IgD-negative memory B cell (primary cell): ENCODE data around the gene CEACAM3. TPM values are rescaled to one million over a fixed set of nuclear protein-coding genes. Genes with fewer than 3 reads are reported as not detected.
A peak's percentile ranks its signal among the peaks of the same experiment; 100 is the strongest.

Experiments
- H3K27ac Mint-ChIP-seq, 3 donors: one replicate each; pipeline ENCODE4 v1.8.0; 2020 to 2022; ENCODE audit warnings: mild to moderate bottlenecking in 3 of 3, mixed read lengths in 3 of 3, moderate library complexity in 1 of 3
- H3K27me3 Mint-ChIP-seq: one replicate; pipeline ENCODE4 v1.8.0; 2021; ENCODE audit warnings: mixed read lengths
- H3K36me3 Mint-ChIP-seq: one replicate; pipeline ENCODE4 v1.8.0; 2020; ENCODE audit warnings: mild to moderate bottlenecking, mixed read lengths
- H3K4me1 Mint-ChIP-seq, 3 donors: one replicate each; pipeline ENCODE4 v1.8.0; 2020 to 2022; ENCODE audit warnings: mixed read lengths in 3 of 3, mild to moderate bottlenecking in 1 of 3
- H3K4me3 Mint-ChIP-seq, 4 donors: one replicate each; pipeline ENCODE4 v1.8.0; 2020 to 2022; ENCODE audit warnings: mild to moderate bottlenecking in 4 of 4, mixed read lengths in 4 of 4, moderate library complexity in 3 of 4
- H3K9me3 Mint-ChIP-seq, 3 donors: one replicate each; pipeline ENCODE4 v1.8.0; 2020 to 2021; ENCODE audit warnings: mixed read lengths in 3 of 3, mild to moderate bottlenecking in 1 of 3
- polyA plus RNA-seq: library from polyadenylated mRNA; unstranded; fragments of 300-500 nt; fragmentation: Illumina TruSeq; gene quantifications from one replicate; pipeline ENCODE4 v1.2.3, GENCODE V29; 2021

CEACAM3 gene
- polyA plus RNA-seq, 1 donor from 2014 or later = not detected

GRCh38 chr19:41807176-41807575 is 10.8 kb downstream of the CEACAM3 start:
- H3K27me3 Mint-ChIP-seq = no peaks in the 10 kb centered on the region
- H3K4me3 Mint-ChIP-seq = no peak overlapping the region
- H3K4me1 Mint-ChIP-seq = peaks cover 24 to 32% (median 28%) of the 10 kb centered on the region in 3 donors
- no peak overlapping the region for H3K27ac Mint-ChIP-seq
- H3K9me3 Mint-ChIP-seq = no peaks in the 10 kb centered on the region
- H3K36me3 Mint-ChIP-seq = no peaks in the 10 kb centered on the region

- Mint-ChIP-seq H3K9me3 (no peaks in the 10 kb centered on the region), H3K36me3 (no peaks in the 10 kb centered on the region), H3K4me1 (peaks cover 14 to 22% (median 18%) of the 10 kb centered on the region in 3 donors), H3K4me3 (no peak overlapping the region), H3K27me3 (no peaks in the 10 kb centered on the region), H3K27ac (no peak overlapping the region)
Observed at GRCh38 chr19:41808663-41809566, 12.5 kb downstream of the CEACAM3 start.

- peaks cover 5 to 14% (median 11%) of the 10 kb centered on the region in 3 donors for H3K4me1 Mint-ChIP-seq
- no peak overlapping the region for H3K4me3 Mint-ChIP-seq
- no peaks in the 10 kb centered on the region for H3K27me3 Mint-ChIP-seq
- no peaks in the 10 kb centered on the region for H3K9me3 Mint-ChIP-seq
- no peak overlapping the region for H3K27ac Mint-ChIP-seq
- no peaks in the 10 kb centered on the region for H3K36me3 Mint-ChIP-seq
Observed at GRCh38 chr19:41810301-41810700, 13.9 kb downstream of the CEACAM3 start.

GRCh38 chr19:41811036-41811435 is 14.6 kb downstream of the CEACAM3 start:
- Mint-ChIP-seq H3K27ac (peak overlapping the region in 1 of 3 donors; percentile 46), H3K9me3 (no peaks in the 10 kb centered on the region), H3K36me3 (no peaks in the 10 kb centered on the region), H3K4me1 (peaks cover 0 to 9% (median 6%) of the 10 kb centered on the region in 3 donors), H3K4me3 (peak overlapping the region in 2 of 4 donors; percentile 70 to 79), H3K27me3 (no peaks in the 10 kb centered on the region)

GRCh38 chr19:41811981-41812380 is 15.6 kb downstream of the CEACAM3 start:
- peaks cover 0 to 9% (median 6%) of the 10 kb centered on the region in 3 donors for H3K4me1 Mint-ChIP-seq
- no peaks in the 10 kb centered on the region for H3K9me3 Mint-ChIP-seq
- H3K36me3 Mint-ChIP-seq = no peaks in the 10 kb centered on the region
- H3K27ac Mint-ChIP-seq = no peak overlapping the region
- peak overlapping the region in 1 of 4 donors; percentile 24 for H3K4me3 Mint-ChIP-seq
- no peaks in the 10 kb centered on the region for H3K27me3 Mint-ChIP-seq

GRCh38 chr19:41813911-41814310 is 17.5 kb downstream of the CEACAM3 start:
- Mint-ChIP-seq H3K4me1 (peaks cover 0 to 10% (median 6%) of the 10 kb centered on the region in 3 donors), H3K27ac (no peak overlapping the region), H3K36me3 (no peaks in the 10 kb centered on the region), H3K9me3 (no peaks in the 10 kb centered on the region), H3K4me3 (no peak overlapping the region), H3K27me3 (no peaks in the 10 kb centered on the region)

GRCh38 chr19:41815301-41815700 is 18.9 kb downstream of the CEACAM3 start:
- peaks cover 0 to 10% (median 6%) of the 10 kb centered on the region in 3 donors for H3K4me1 Mint-ChIP-seq
- H3K27me3 Mint-ChIP-seq = no peaks in the 10 kb centered on the region
- no peaks in the 10 kb centered on the region for H3K36me3 Mint-ChIP-seq
- no peak overlapping the region for H3K27ac Mint-ChIP-seq
- no peaks in the 10 kb centered on the region for H3K9me3 Mint-ChIP-seq
- H3K4me3 Mint-ChIP-seq = no peak overlapping the region

DNA sequence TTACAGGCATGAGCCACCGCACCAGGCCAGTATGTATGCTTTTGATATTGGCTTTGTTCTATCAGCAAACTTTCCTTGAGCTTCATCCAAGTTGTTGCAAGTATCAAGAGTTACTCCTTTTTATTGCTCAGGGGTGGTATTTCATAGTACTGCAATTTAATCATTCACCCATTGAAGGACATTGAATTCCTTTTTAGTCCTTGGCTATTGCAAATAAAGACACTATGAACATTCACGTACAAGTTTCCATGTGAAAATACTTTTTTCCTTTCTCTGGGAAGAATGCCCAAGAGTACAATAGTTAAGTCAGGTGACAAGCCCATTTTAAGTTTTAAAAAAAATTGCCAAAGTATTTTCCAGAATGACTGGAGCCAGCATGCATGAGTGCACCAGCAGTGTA is 20.4 kb downstream of the CEACAM3 start:
- Mint-ChIP-seq H3K4me1 (peaks cover 0 to 5% (median 4%) of the 10 kb centered on the region in 3 donors), H3K27ac (no peak overlapping the region), H3K27me3 (peaks cover 3% of the 10 kb centered on the region), H3K9me3 (no peaks in the 10 kb centered on the region), H3K4me3 (no peak overlapping the region), H3K36me3 (no peaks in the 10 kb centered on the region)

GRCh38 chr19:41821003-41821735 is 24.8 kb downstream of the CEACAM3 start:
- H3K9me3 Mint-ChIP-seq = no peaks in the 10 kb centered on the region
- peak overlapping the region in 1 of 3 donors; percentile 23 for H3K27ac Mint-ChIP-seq
- peak overlapping the region in 1 of 4 donors; percentile 47 for H3K4me3 Mint-ChIP-seq
- peaks cover 0 to 4% (median 3%) of the 10 kb centered on the region in 3 donors for H3K4me1 Mint-ChIP-seq
- no peaks in the 10 kb centered on the region for H3K36me3 Mint-ChIP-seq
- peaks cover 11% of the 10 kb centered on the region for H3K27me3 Mint-ChIP-seq

GRCh38 chr19:41837981-41838708 is 41.8 kb downstream of the CEACAM3 start:
- Mint-ChIP-seq H3K9me3 (no peaks in the 10 kb centered on the region), H3K27me3 (peaks cover 18% of the 10 kb centered on the region), H3K4me3 (no peak overlapping the region), H3K36me3 (no peaks in the 10 kb centered on the region), H3K27ac (no peak overlapping the region), H3K4me1 (no peaks in the 10 kb centered on the region)

GRCh38 chr19:41839211-41839610 is 42.8 kb downstream of the CEACAM3 start:
- no peaks in the 10 kb centered on the region for H3K4me1 Mint-ChIP-seq
- no peaks in the 10 kb centered on the region for H3K9me3 Mint-ChIP-seq
- H3K27me3 Mint-ChIP-seq = peaks cover 18% of the 10 kb centered on the region
- no peaks in the 10 kb centered on the region for H3K36me3 Mint-ChIP-seq
- no peak overlapping the region for H3K27ac Mint-ChIP-seq
- no peak overlapping the region for H3K4me3 Mint-ChIP-seq

- Mint-ChIP-seq H3K4me3 (no peak overlapping the region), H3K9me3 (no peaks in the 10 kb centered on the region), H3K27ac (no peak overlapping the region), H3K4me1 (peaks cover 0 to 4% (median 0%) of the 10 kb centered on the region in 3 donors), H3K27me3 (peaks cover 5% of the 10 kb centered on the region), H3K36me3 (no peaks in the 10 kb centered on the region)
Observed at GRCh38 chr19:41843371-41843770, 47.0 kb downstream of the CEACAM3 start.

- H3K27me3 Mint-ChIP-seq = peaks cover 1% of the 10 kb centered on the region
- no peak within 1 kb of the TSS for H3K27ac Mint-ChIP-seq
- peaks cover 3% of the 10 kb centered on the region for H3K36me3 Mint-ChIP-seq
- no peak within 1 kb of the TSS for H3K4me3 Mint-ChIP-seq
- no peaks in the 10 kb centered on the region for H3K9me3 Mint-ChIP-seq
- H3K4me1 Mint-ChIP-seq = peaks cover 0 to 4% (median 0%) of the 10 kb centered on the region in 3 donors
Observed at GRCh38 chr19:41844601-41845000, 48.2 kb downstream of the CEACAM3 start, which contains the start of gene LYPD4. LYPD4 (minus strand) TSS chr19:41844683; CDS start chr19:41839285, 5,398 bp downstream.

GRCh38 chr19:41845001-41845050 is 48.4 kb downstream of the CEACAM3 start, which contains the start of gene DMRTC2:
DMRTC2 (plus strand) TSS chr19:41845042; CDS start chr19:41847429, 2,387 bp downstream.
- H3K9me3 Mint-ChIP-seq = no peaks in the 10 kb centered on the region
- H3K27me3 Mint-ChIP-seq = peaks cover 1% of the 10 kb centered on the region
- H3K36me3 Mint-ChIP-seq = peaks cover 3% of the 10 kb centered on the region
- H3K4me1 Mint-ChIP-seq = peaks cover 0 to 4% (median 0%) of the 10 kb centered on the region in 3 donors
- H3K27ac Mint-ChIP-seq = no peak within 1 kb of the TSS
- H3K4me3 Mint-ChIP-seq = no peak within 1 kb of the TSS

DNA sequence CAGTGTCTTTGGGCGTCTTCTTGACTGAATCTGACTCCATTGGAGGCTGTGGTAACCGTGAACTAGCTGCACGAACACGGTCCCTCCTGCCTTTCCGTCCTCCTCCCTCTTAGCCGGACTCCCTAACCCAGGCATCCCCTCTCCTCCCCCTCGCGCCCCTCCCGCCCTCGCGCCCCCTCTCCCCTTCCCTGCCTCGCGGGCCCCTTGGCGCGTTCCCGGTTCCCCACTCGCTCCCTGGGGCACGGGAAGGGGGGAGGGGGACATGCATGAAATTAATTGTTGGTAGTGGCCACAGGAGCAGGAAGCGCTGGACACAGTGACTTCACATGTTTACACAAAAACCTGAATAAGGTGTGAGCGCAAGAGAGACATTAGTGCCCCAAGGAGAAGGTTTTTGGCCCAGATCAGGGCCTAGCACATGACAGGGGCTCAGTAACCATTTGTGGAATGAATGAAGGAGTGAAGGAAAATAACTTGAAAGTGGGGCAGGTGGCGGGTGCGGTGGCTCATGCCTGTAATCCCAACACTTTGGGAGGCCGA is 48.7 kb downstream of the CEACAM3 start:
- no peak overlapping the region for H3K27ac Mint-ChIP-seq
- peaks cover 0 to 4% (median 0%) of the 10 kb centered on the region in 3 donors for H3K4me1 Mint-ChIP-seq
- peaks cover 4% of the 10 kb centered on the region for H3K27me3 Mint-ChIP-seq
- H3K36me3 Mint-ChIP-seq = peaks cover 3% of the 10 kb centered on the region
- H3K4me3 Mint-ChIP-seq = no peak overlapping the region
- H3K9me3 Mint-ChIP-seq = no peaks in the 10 kb centered on the region
